GM19099 (cell line): ENCODE measurements around the gene RER1.
A peak's percentile ranks its signal among the peaks of the same experiment; 100 is the strongest.

Experiments used
- POLR2A ChIP-seq: IDR thresholded peaks from 3 replicates; pipeline ENCODE4 v1.6.1; 2011; ENCODE audit warnings: low read depth; ENCODE audit not compliant: insufficient read length; ENCODE audit errors: extremely low read depth

RER1 gene

DNA sequence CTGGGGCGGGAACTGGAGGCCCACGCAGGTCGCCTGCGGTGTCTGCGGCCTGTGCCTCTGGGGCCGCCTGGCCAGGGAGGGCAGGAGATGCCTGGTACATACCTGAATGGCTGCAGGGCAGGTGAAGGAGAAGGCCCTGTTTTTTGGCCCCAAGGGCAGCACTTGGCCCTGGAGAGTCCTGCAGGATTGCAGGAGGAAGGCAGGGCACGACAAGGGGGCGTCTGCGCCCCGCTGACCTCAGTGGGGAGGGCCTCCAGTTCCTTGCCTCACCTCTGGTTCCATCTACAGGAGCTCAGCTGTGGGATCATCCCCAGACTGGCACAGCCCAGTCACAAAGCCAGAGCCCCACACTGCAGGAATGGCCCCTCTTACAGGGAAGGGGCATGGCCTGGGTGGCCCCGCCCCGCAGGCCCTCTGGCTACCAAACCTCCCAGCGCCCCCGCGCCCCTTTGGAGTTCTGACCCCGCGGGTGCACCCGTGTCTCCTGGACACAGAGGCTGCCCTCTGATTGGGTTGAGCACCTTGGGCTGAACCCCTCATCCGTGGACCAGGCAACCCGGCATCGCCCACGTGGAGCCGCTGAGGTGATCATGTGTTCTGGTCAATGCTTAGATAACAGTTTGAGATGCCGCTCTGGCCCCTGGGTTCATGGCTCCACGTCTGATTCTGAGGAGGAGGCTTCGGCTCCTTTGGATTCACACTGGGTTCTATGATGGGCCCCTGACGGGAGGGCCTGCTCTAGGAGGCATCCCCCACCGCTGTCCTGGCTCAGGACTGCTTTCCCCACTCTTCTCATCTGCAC lies 22.1 kb downstream of the RER1 start:
- TF ChIP-seq POLR2A = no peak

DNA sequence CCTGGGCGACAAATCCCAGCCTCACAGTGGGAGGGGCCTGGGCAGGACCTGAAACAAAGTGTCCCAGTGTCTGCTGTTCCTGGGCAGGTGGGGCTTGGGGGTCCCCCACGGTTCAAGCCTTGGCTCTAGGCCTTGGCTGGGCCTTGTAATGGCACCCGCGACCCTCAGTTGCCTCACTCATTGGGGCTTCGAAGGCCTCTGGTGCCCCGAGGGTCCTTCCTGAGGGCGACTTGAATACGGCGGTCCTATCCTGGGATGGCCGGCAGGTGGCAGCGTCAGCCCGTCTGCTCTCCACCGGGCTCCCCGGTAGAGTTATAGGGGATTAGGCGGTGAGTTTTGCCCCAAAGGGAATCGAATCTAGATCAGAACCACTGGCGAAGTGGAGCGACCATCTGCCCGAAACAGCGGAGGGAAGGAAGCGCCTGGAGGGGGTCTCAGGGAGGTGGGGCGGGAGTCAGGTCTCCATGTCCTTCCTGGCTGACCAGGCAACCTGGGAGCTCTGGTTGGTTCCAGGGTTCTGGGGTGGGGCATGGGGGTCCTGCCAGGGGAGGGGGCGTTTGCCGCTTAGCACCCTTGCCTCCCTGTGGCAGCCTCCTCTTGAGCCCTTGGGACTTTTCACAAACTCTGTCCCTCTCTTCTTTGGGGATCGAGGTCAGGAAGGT lies 22.8 kb downstream of the RER1 start:
- no peak for TF ChIP-seq POLR2A

GRCh38 chr1:2415337-2415736 lies 23.7 kb downstream of the RER1 start:
- TF ChIP-seq POLR2A = no peak

GRCh38 chr1:2415801-2416208 lies 24.2 kb downstream of the RER1 start:
- TF ChIP-seq POLR2A = peak; percentile 42

DNA sequence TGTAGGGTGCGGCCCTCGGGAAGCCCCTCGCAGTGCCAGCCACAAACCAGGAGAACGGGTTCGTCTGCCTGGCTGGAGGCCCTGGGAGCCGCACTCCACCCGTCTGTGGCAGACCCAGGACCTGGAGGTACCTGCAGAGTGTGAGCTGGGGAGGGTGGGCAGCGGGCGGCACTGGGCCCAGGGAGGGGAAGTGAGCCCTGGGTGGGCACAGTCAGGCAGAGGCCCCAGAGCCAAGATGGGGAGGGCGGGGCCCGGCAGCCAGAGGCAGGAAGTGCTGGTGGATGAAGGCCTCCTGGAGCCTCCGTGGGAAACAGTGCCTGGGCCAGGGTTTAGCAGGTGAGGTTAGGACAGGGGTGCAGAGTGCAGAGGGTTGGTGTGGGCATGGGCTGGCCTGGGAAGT lies 24.8 kb downstream of the RER1 start:
- TF ChIP-seq POLR2A = no peak

DNA sequence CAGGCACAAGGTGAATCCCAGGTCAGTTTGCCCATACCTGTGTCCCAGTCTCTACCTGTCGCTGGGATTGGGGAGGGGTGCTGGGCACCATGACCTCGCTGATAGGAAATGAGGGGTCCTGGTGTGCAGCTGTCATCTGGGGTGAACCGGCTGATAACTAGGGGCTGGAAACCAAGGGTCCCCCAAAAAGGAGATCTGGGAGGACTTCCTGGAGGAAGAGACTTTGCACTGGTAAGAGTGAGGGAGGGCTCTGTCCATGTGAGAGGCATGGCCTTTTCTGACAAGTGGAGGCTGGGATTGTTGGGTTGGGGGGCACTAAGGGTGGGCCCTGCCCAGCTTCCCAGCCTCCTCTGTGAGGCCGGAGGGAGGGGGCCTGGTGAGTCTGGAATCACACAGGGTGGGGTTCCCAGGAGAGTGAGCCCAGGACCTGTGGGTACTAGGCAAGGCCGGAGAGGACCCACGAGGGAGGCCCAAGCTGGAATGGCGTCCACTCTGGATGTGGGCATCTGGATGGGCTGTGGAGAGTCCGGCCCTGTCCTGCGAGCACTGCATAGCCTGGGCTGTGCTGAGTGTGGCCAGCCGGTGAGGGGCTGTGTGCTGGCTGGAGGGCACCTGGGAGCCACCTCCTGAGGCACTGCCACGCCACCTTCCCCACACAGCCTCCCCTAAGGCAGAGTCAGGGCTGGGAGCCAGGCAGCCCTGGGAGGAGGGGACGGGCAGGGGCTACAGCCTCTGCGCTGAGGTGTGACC lies 25.6 kb downstream of the RER1 start:
- TF ChIP-seq POLR2A = no peak

DNA sequence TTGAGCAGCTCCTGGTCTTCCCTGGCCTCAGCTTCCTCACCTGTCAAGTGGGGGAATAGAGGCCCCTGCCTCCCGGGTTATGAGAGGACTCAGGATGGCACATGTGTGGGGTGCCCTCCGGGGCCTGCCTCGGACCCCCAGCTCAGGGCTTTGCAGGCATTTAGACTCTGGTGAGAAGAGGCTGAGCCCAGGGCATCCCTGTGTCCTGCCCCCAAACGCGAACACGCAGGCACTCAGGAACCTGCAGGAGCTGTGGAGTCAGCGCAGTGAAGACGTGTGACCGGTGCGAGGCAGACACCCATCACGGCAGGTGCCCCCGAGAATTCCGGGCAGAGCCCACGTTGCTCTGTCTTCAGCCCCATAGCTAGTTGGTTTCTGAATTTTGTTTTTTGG lies 26.2 kb downstream of the RER1 start:
- TF ChIP-seq POLR2A = no peak

- no peak for TF ChIP-seq POLR2A
Measured at GRCh38 chr1:2418791-2419320, 27.2 kb downstream of the RER1 start.

GRCh38 chr1:2419416-2419815 lies 27.8 kb downstream of the RER1 start:
- no peak for TF ChIP-seq POLR2A

GRCh38 chr1:2422523-2422922 lies 30.9 kb downstream of the RER1 start:
- TF ChIP-seq POLR2A = no peak

- TF ChIP-seq POLR2A = no peak
Measured at GRCh38 chr1:2425892-2426291, 34.3 kb downstream of the RER1 start.

GRCh38 chr1:2426540-2426939 lies 34.9 kb downstream of the RER1 start:
- TF ChIP-seq POLR2A = no peak

DNA sequence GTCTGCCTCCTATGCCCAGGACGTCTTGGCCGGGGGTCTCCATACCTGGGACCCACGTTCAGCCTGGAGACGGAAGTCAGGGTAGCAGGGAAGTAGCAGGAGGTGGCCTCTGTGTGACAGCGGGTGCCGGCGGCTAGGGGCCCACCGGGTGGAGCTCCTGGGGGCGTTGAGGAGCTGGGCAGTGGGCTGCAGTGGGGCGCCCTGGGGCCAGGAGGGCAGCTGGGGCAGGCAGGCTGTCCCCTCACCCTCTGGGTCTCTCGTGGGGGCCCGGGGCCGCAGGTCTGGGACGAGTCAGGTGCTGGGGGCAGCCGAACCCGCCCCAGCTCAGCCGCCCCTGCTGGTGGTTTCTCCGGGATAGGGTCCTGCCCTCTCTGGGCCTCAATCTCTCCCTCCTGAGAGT lies 35.4 kb downstream of the RER1 start:
- TF ChIP-seq POLR2A = no peak

- no peak for TF ChIP-seq POLR2A
Measured at GRCh38 chr1:2427976-2428375, 36.3 kb downstream of the RER1 start.

DNA sequence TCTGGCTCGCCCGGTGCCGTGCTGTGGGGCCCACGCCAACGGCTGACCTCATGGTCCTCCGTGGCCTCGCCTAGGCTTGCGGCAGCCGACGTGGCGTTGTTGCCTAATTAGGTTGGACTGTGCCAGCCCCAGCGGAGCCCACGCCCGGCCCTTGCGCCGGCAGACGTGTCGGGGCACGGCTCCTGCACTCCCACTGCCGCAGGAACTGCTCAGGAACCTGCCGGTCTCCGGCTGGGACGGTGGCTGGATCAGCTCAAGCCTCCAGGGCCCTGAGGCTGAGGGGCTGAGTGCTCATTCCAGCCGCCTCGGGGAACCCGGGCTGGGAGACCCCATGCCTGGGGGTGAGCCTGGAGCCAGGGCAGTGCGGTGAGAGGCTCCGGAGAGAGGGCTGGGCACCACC lies 36.8 kb downstream of the RER1 start:
- no peak for TF ChIP-seq POLR2A

- TF ChIP-seq POLR2A = no peak
Measured at GRCh38 chr1:2429780-2430591, 38.3 kb downstream of the RER1 start.

GRCh38 chr1:2430592-2430973 lies 38.9 kb downstream of the RER1 start:
- no peak for TF ChIP-seq POLR2A
